GM19467 (cell line): ENCODE data around the gene PDCD7.

Experiments used
- ATAC-seq: cut with Tn5 transposase; IDR thresholded peaks from one replicate; pipeline ENCODE4 v1.9.1; 2021; ENCODE audit warnings: mild to moderate bottlenecking, moderate library complexity; ENCODE audit not compliant: unreplicated experiment

PDCD7 gene

DNA sequence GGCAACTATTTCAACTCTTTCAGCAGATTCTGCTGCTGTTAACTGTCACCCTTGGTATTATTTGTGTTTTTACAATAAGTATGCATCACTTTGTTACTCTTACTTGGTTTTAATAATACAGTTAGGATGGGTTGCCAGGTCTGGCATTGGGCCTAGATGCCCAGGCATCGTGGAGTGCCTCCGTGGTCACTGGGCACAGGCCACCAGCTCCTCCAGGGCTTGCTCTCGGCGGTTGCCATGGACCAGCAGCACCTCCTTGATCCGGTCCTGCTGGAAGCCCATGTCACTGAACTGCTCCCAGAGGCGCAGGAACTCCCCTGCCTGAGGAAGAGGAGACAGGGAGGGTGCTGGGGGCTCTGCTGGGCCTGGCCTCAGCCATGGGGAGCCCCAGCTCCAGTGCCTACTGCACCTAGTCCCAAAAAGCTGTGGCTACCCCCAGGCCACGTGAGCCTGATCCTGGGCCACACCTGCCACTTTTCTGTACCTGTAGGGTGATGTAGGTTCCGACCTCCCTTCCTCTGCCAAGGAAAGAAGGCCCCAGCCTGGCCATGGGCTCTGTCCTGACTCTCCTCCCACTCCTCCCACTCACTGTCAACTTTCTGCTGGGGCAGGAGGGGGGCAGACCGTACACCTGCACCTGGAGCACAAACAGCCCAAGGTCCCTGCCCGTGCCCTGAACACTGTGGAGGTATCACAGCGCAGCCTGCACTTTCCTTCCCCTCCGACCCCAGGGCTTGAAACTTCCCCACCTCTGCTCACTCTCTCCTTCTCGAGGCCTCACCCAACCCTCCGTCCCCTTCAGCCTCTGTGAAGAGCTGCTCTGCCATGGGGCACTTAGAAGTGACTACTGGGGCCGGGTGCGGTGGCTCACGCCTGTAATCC is 40.5 kb downstream of the PDCD7 start:
- no peak for ATAC-seq

DNA sequence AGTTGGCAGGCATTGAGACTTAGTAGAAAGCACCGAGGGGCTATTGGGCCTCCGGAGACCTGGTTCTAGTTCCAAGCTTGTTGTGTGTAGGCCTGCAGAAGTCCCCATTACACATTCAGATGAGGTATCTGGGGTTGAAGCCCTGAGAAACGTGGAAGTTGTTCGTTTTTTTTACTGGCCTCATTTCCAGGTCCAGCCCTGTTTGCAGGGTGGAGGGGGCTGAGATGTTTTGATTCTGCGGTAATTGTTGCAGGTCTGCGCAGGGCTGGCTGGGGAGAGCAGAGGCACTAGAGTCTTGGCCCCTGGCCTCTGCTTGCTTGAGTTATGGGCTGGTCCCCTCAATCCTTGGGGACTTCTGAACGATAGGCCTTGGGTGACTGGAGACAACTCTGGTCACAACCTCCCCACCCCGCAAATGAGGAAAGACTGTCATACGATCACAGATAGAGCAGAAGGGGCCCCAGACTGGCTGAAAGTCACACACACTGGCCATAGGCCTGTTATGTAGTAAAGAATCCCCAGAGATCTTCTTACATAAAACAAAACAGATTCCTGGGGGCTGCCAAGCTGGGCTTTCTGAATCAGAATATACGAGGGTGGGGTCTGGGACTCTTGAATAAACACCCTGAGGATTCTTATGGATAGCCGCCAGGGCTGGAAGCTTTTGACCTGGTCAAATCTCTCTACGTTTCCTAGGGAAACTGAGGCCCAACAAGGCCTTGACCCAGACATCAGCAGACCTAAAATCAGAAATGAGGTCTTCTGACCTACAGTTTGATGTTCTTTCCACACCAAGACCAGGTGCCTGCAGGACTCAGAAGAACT is 41.5 kb downstream of the PDCD7 start:
- ATAC-seq = no peak

- no peak for ATAC-seq
Measured at GRCh38 chr15:65089206-65089824, 44.3 kb downstream of the PDCD7 start.

GRCh38 chr15:65088643-65089021 is 45.0 kb downstream of the PDCD7 start:
- no peak for ATAC-seq

DNA sequence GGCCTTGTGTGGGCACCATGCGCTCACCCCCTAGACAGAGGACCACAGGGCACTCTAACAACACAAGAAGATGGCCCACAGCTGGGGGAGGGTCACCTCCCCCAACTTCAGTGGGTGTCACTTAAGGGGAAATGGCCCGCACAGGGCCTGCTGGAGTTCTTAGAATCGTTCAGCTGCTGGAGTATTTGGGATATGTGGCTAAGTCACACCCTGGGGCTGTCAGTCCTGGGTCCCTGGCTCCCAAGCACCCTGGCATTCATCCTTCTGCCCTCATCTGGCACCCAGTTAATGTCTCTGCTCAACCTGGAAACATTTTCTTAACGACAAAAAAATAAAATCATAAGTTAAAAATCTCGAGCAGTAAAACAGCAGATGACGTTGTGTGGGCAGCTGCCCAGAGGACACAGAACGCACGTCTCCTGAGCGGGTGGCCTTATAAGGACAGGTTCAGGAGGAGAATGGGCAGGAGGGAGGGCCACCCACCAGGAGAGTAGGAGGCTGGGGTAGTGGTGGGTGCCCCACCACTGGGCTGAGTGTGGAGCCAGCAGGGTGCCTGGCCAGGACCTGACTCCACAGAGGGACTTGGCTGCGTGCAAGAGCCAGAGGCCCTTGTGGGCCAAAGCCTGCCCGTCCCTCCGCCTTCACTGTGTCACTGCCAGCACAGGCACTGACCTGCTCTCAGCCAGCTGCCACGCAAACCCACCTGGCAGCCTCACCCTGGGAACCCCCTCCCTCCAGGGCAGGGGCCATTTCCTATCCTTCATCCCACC is 45.5 kb downstream of the PDCD7 start:
- no peak for ATAC-seq

- no peak for ATAC-seq
Measured at GRCh38 chr15:65087411-65087810, 46.2 kb downstream of the PDCD7 start.

- ATAC-seq = no peak
Measured at GRCh38 chr15:65086680-65087111, 46.9 kb downstream of the PDCD7 start.

DNA sequence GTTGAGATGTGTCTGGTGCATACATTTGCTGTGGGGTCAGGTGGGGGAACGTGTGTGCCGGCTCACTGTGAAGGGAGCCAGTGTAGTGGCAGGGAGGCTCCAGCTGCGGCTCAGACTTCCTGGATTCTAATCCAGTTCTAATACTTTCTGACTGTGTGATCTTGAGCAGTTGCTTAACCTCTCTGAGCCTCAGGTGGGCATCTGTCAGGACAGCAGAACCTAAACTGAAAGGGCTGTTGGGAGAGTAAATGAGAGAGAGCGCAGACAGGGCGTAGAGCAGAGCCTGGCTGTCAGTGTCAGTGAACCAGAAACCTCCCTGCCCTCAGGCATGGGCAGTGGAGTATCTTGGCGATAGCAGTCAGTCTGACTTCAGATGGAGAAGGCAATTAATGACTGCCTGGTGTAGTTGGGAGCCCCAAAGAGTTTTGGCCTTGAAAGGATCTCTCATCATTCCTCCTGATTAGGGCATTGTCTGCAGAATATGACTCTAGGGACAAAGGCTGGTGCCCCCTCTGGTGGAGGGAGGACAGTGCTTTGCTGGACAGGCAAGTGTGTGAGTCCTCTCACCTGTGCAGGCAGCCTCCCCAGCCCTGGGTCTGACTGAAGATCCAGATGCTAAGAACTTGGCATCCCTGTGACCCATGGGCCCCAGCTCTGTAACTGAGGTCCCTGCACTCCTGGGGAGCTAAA is 47.5 kb downstream of the PDCD7 start:
- ATAC-seq = no peak

- no peak for ATAC-seq
Measured at GRCh38 chr15:65085207-65085753, 48.3 kb downstream of the PDCD7 start.

- no peak for ATAC-seq
Measured at GRCh38 chr15:65084500-65085206, 49.0 kb downstream of the PDCD7 start.

GRCh38 chr15:65083262-65083701 is 50.3 kb downstream of the PDCD7 start:
- no peak for ATAC-seq

- ATAC-seq = no peak
Measured at GRCh38 chr15:65082303-65082953, 51.2 kb downstream of the PDCD7 start.

DNA sequence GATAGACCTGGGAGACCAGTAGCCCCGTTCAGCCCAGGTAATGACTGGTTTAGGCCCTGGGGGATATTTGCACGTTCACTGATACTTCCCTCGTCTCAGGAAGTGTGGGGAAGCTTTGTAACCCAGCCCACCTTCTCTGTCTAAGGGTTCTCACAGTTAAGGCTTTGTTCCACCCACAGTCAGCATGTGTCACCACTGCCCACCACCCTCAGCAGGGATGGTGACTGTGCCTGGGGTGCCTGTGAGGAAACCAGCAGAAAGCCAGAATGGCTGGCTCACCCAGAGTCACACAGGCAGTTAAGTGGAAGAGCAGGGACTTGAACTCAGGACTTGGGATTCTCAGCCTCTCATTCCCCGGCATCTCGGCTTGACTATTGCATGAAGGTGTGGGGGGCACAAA is 51.9 kb downstream of the PDCD7 start:
- ATAC-seq = no peak

GRCh38 chr15:65081270-65081669 is 52.3 kb downstream of the PDCD7 start:
- ATAC-seq = no peak

GRCh38 chr15:65079580-65079979 is 54.0 kb downstream of the PDCD7 start:
- ATAC-seq = no peak

DNA sequence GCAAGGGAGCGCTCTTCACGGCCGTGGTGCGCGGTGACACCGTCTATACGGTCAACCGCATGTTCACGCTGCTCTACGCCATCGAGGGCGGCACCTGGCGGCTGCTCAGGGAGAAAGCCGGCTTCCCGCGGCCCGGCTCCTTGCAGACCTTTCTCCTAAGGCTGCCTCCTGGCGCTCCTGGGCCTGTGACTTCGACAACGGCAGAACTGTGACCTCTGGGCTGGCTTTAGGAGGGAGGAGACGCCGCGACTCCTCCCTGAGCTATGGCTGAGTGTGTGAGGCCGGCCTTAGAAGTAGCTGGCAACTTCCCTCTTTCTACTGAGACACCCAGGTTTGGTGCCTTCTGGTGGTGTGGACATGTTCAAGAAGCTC is 55.6 kb downstream of the PDCD7 start:
- ATAC-seq = no peak

DNA sequence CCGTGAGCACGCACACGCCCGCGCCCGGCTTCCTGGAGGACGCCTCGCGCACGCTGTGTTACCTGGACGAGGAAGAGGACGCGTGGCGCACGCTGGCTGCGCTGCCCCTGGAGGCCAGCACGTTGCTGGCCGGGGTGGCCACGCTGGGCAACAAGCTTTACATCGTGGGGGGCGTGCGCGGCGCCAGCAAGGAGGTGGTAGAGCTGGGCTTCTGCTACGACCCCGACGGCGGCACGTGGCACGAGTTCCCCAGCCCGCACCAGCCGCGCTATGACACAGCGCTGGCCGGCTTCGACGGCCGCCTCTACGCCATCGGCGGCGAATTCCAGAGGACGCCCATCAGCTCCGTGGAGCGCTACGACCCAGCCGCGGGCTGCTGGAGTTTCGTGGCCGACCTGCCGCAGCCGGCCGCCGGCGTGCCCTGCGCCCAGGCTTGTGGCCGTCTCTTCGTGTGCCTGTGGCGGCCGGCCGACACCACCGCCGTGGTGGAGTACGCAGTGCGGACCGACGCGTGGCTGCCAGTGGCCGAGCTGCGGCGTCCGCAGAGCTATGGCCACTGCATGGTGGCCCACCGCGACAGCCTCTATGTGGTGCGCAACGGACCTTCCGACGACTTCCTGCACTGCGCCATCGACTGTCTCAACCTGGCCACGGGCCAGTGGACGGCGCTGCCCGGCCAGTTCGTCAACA is 56.2 kb downstream of the PDCD7 start:
- ATAC-seq = no peak
